ENCODE data around the gene LTBR. TPM values are rescaled to one million over a fixed set of nuclear protein-coding genes. Genes with fewer than 3 reads are reported as not detected.
"Not testable (repeated sequence)": the region's sequence is repeated elsewhere in the genome, so short reads cannot be mapped to it uniquely, and the experiment has no call there.

The LTBR gene
- total RNA-seq, 1 experiment from 2014 or later = 178 TPM

DNA sequence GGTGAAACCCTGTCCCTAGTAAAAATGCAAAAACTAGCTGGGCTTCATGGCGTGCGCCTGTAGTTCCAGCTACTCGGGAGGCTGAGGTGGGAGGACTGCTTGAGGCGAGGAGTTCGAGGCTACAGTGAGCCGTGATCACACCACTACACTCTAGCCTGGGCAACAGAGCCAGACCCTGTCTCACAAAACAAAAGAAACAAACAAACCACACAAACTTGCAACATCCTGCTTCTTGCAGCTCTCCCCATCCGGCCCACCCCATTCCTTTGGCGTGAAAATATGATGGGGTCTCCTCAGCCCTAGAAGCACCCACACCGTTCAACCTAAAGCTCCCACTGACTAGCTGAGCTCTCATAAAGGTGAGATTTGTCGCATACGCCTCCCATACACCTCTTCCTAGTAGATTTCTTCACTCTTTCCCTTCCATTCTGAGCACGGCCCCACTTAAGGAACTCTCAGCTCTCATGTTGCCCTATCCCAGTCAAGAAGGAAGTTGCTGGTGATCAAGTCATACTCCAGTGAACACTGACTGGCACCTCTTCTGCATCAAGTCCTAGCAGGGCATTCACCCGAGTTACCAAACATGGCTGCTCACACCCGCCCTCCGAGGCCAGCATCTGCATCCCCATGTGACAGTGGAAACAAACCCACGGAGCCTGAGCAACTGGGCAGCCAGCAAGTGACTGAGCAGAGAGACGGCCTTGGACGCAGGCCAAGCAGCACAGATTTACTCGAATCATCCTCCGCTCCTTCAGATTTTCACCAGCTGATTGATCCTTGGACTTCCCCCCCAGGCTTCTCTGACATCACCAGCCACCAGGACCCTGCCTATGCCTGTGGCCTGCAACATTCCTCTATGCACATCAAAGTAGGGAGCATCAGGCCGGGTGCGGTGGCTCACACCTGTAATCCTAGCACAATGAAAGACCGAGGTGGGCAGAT, 41.9 kb downstream of the LTBR start:
- H3K4me3 ChIP-seq = no peak overlapping the region
- H3K79me2 ChIP-seq (ENCODE audit: low read depth) = no peaks in the 10 kb centered on the region
- H3K9me3 ChIP-seq (ENCODE audit: insufficient read depth, low read depth) = no peaks in the 10 kb centered on the region
- no peaks in the 10 kb centered on the region for H4K20me1 ChIP-seq (ENCODE audit: insufficient read depth)
- no peak overlapping the region for H3K27ac ChIP-seq
- H3K4me1 ChIP-seq (replicated peaks; ENCODE audit: insufficient read depth) = peaks cover 17% of the 10 kb centered on the region
- no peak overlapping the region for H2AFZ ChIP-seq
- POLR2A ChIA-PET (ENCODE audit: unreplicated experiment) = interaction anchor here (0.6 kb wide), 1 partner anchor 187 kb away, joined by 3 read pairs; no protein-coding TSS in a partner anchor
- H3K27me3 ChIP-seq (ENCODE audit: insufficient read depth, low read depth) = no peaks in the 10 kb centered on the region
- CTCF ChIA-PET = interaction anchor here (0.6 to 3.1 kb wide), 2 partner anchors 40 to 1014 kb away, joined by 4 to 24 read pairs; no protein-coding TSS in a partner anchor
- DNase-seq = no peak
- H3K4me2 ChIP-seq = no peak overlapping the region
- BruUV-seq (replicated peaks) = no TSS peak
- no peaks in the 10 kb centered on the region for H3K36me3 ChIP-seq (ENCODE audit: low read depth)
- intact Hi-C loops (cut with micrococcal nuclease; ENCODE audit: unreplicated experiment) = no loop called here
- H3K9me2 ChIP-seq (ENCODE audit: insufficient read depth) = no peaks in the 10 kb centered on the region
- TF ChIP-seq, protein P1, sequence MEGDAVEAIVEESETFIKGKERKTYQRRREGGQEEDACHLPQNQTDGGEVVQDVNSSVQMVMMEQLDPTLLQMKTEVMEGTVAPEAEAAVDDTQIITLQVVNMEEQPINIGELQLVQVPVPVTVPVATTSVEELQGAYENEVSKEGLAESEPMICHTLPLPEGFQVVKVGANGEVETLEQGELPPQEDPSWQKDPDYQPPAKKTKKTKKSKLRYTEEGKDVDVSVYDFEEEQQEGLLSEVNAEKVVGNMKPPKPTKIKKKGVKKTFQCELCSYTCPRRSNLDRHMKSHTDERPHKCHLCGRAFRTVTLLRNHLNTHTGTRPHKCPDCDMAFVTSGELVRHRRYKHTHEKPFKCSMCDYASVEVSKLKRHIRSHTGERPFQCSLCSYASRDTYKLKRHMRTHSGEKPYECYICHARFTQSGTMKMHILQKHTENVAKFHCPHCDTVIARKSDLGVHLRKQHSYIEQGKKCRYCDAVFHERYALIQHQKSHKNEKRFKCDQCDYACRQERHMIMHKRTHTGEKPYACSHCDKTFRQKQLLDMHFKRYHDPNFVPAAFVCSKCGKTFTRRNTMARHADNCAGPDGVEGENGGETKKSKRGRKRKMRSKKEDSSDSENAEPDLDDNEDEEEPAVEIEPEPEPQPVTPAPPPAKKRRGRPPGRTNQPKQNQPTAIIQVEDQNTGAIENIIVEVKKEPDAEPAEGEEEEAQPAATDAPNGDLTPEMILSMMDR (conservative IDR thresholded peaks at IDR 0.05) = no peak
- TF ChIP-seq EZH2 (IDR thresholded peaks at IDR 0.05; ENCODE audit: low read depth) = no peak
- peaks cover 23% of the 10 kb centered on the region for H3F3A ChIP-seq (ENCODE audit: insufficient read depth, low read depth)

DNA sequence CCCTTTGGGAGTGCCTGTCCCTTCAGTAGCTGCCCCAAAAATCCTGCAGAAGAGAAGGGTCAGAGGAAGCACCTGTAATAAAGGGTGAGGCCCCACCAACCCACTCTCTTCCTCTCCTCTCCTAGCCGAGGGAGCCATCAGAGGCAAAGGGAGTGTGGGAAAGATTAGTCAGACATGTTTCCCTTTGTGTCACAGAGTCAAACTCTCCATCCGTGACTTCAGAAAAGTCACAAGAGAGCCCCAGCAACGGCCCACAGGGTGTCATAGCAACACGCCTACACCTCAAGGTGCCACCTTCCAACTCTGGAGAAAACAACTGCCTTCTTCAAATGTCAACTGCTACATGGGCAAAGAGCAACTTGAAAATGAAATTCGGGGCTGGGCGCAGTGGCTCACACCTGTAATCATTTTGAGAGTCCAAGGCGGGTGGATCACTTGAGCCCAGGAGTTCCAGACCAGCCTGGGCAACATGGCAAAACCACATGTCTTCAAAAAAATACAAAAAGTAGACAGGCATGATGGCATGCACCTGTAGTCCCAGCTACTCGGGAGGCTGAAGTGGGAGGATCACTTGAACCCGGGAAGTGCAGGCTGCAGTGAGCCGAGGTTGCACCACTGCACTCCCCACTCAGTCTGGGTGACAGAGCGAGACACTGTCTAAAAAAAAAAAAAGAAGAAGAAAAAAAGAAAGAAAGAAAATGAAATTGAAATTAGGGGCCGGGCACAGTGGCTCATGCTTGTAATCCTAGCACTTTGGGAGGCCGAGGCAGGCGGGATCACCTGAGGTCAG, 43.1 kb downstream of the LTBR start:
- H3K79me2 ChIP-seq (ENCODE audit: low read depth) = no peaks in the 10 kb centered on the region
- intact Hi-C loops (cut with micrococcal nuclease; ENCODE audit: unreplicated experiment) = no loop called here

DNA sequence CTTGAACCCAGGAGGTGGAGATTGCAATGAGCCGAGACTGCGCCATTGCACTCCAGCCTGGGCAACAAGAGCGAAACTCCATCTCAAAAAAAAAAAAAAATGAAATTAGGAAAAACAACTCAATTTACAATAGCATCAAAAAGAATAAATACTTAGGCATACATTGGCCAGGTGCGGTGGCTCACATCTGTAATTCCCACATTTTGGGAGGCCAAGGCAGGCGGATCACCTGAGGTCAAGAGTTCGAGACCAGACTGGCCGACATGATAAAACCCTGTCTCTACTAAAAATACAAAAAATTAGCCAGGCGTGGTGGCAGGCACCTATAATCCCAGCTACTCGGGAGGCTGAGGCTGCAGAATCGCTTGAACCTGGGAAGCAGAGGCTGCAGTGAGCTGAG, 43.8 kb downstream of the LTBR start:
- H3K27me3 ChIP-seq (ENCODE audit: insufficient read depth, low read depth); H3K36me3 ChIP-seq (ENCODE audit: low read depth); H3K4me3 ChIP-seq; POLR2A ChIA-PET (ENCODE audit: unreplicated experiment); H3K9me2 ChIP-seq (ENCODE audit: insufficient read depth); BruUV-seq (replicated peaks); H3K9me3 ChIP-seq (ENCODE audit: insufficient read depth, low read depth); H3K27ac ChIP-seq; H4K20me1 ChIP-seq (ENCODE audit: insufficient read depth); DNase-seq; H3K79me2 ChIP-seq (ENCODE audit: low read depth); CTCF ChIA-PET; intact Hi-C loops (cut with micrococcal nuclease; ENCODE audit: unreplicated experiment); H3K4me2 ChIP-seq; H2AFZ ChIP-seq: not testable (repeated sequence)
- Histone ChIP-seq H3F3A (ENCODE audit: insufficient read depth, low read depth) (peaks cover 41% of the 10 kb centered on the region), H3K4me1 (replicated peaks; ENCODE audit: insufficient read depth) (peaks cover 32% of the 10 kb centered on the region)

More for the DNA sequence above, 43.1 kb downstream of the LTBR start:
- Histone ChIP-seq H3K4me2 (no peak overlapping the region), H3K36me3 (ENCODE audit: low read depth) (no peaks in the 10 kb centered on the region), H3K27ac (no peak overlapping the region), H3K4me3 (no peak overlapping the region), H3K9me2 (ENCODE audit: insufficient read depth) (no peaks in the 10 kb centered on the region), H3K9me3 (ENCODE audit: insufficient read depth, low read depth) (no peaks in the 10 kb centered on the region), H2AFZ (no peak overlapping the region), H3K4me1 (replicated peaks; ENCODE audit: insufficient read depth) (peaks cover 29% of the 10 kb centered on the region), H3K27me3 (ENCODE audit: insufficient read depth, low read depth) (no peaks in the 10 kb centered on the region), H3F3A (ENCODE audit: insufficient read depth, low read depth) (peaks cover 35% of the 10 kb centered on the region), H4K20me1 (ENCODE audit: insufficient read depth) (no peaks in the 10 kb centered on the region)
- ChIA-PET POLR2A (ENCODE audit: unreplicated experiment) (no interaction called here), CTCF (no interaction called here)
- no peak for DNase-seq
- BruUV-seq (replicated peaks) = no TSS peak
- no peak for TF ChIP-seq EZH2 (IDR thresholded peaks at IDR 0.05; ENCODE audit: low read depth)
- TF ChIP-seq, protein P1 (conservative IDR thresholded peaks at IDR 0.05) = no peak
